ENCODE results near the gene GSTM1.
"Not testable (repeated sequence)": the region's sequence is repeated elsewhere in the genome, so short reads cannot be mapped to it uniquely, and the experiment has no call there.

The GSTM1 gene

DNA sequence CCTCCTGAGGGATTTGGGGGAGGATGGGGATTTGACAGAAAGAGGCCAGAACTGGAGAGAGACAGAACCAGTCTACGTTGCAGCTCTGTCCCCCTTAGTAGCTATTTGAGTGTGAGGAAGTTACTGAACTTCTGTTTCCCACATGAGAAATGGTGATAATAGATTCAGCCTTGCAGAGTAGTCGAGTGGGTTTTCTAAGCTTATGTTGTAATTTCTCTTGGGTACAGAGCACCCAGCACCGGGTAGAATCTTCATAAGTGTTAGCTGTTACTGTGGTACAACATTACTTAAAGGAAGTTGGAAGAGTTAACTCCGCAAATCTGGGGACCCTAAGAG, 27.0 kb upstream of the GSTM1 start:
- not testable (repeated sequence) for FAIRE-seq

DNA sequence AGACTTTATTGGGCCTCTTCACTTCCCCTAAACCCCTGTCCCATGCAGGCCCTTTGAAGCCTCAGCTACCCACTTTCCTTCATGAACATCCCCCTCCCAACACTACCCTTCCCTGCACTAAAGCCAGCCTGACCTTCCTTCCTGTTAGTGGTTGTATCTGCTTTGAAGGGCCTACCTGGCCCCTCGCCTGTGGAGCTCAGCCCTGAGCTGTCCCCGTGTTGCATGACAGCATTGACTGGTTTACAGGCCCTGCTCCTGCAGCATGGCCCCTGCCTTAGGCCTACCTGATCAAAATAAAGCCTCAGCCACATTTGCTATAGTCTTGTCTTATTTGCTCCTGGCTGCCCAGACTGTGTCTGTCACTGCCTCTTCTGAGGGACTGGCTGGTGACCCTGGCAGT, 26.2 kb upstream of the GSTM1 start:
- no peak for FAIRE-seq

DNA sequence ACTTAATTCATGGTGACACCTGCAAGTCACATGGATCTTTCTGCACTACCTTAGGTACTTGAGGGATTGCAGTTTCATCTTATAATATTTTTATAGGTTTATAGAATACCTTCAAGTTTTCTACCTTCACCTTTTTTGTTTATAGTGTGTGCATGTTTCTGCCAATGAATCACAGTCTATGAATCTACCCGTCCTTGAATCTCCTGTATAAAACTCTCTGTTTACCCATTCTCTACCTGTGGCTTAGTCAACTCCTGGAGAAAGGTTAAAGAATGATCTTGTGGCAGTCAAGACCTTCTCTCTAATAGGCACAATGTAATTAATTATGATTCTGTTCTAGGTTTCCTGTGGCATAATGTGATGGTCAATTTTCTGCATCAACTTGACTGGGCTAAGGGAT, 22.9 kb upstream of the GSTM1 start:
- FAIRE-seq = no peak

DNA sequence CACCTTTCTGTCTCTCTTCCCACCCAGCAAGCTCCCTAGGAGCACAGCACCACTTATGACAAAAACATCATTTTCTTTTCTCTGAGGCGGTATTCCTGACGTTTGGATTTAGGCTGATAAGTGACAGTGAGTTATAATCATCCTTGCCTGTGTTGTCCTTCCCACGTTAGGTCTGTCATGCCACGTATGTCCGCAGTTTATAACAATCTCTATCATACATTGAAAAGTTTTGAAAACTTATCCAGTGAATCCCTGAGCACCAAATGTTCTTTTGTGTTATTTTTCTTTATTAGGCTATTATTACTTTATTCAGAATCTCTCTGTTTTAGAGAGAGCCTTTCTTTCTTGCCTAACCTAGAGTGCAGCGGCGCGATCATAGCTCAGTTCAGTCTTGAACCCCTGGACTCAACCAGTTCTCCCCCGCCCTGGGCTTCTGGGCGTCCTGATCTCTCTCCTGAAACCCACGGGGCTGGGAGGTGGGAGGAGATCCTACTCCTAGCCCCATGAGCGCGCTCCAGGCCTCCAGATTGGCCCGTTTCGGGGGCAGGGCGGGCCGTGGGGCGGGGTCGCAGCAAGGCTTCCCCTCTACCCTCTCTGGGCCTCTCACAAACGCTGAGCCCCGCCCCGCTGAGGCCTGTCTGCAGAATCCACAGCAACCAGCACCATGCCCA, 20.0 kb upstream of the GSTM1 start, which contains the start of gene GSTM2:
TSS of gene GSTM2 (plus strand) at position 606 of the 671 bp plus-strand sequence. CDS start at position 665, 59 bp downstream.
- no peak for FAIRE-seq

DNA sequence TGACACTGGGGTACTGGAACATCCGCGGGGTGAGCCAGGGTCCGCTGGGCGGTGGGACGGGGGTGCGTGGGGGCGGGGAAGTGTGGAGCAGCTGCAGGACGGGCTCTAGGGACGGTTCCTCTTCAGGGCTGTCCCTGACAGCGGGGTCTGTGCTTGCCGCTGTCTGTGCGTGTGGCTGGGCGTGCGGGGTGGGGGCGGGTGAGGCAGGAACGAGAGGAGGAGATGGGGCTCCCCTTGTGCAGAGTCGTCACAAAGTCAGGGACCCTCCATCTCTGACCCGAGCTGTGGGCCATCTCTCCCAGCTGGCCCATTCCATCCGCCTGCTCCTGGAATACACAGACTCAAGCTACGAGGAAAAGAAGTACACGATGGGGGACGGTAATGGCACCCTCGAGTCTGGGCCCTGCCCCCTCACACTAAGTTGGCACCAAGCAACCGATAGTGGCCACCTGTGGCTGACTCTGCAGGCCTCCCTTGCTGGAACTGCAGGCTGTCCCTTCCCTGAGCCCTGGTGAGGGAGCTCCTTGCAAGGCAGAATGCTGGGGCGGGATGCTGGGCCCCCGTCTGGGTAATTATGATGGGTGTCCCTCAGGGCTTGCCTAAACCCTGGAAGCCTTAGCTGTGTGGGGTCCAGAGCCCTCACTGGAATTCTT, 19.4 kb upstream of the GSTM1 start:
- no peak for FAIRE-seq

DNA sequence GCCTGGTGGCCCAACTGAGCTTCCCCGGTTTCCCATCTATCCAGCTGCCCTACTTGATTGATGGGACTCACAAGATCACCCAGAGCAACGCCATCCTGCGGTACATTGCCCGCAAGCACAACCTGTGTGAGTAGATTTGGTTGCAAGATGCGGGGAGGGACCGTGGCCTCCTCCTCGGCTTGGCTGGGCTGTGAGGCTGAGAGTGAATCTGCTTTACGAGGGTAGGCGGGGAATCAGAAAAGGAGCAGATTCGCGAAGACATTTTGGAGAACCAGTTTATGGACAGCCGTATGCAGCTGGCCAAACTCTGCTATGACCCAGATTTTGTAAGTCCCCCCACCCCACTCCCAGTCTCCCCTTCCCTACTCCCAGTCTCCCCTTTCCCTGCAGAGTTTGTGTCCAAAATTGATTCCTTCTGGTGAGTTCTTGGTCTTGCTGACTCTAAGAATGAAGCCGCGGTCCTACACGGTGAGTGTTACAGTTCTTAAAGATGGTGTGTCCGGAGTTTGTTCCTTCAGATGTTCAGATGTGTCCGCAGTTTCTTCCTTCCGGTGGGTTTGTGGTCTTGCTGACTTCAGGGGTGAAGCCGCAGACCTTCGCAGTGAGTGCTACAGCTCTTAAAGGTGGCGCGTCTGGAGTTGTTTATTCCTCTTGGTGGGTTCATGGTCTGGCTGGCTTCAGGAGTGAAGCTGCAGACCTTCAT, 18.2 kb upstream of the GSTM1 start:
- no peak for FAIRE-seq

DNA sequence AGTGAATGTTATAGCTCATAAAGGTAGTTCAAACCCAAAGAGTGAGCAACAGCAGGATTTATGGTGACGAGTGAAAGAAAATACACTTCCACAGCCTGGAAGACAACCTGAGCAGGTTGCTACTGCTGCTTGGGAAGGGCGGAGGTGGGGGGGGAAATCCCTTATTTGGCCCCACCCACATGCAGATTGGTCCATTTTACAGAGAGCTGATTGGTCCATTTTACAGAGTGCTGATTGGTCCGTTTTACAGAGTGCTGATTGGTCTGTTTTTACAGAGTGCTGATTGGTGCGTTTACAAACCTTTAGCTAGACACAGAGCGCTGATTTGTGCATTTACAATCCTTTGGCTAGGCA, 17.7 kb upstream of the GSTM1 start:
- not testable (repeated sequence) for FAIRE-seq

DNA sequence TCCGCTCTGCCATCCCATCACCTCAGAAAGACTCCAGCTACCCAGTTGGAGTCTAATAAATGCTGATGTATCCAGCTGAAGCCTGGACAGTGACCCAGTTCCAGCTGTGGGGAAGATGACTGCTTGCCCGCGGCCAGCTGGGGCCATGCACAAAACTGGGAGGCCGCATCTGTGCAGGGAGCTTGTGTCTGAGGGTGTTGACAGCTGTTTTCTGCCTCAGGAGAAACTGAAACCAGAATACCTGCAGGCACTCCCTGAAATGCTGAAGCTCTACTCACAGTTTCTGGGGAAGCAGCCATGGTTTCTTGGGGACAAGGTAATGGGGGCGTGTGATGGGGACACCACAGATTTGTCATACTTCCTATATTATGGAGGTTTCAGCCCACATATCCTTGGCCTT, 16.6 kb upstream of the GSTM1 start:
- FAIRE-seq = no peak

DNA sequence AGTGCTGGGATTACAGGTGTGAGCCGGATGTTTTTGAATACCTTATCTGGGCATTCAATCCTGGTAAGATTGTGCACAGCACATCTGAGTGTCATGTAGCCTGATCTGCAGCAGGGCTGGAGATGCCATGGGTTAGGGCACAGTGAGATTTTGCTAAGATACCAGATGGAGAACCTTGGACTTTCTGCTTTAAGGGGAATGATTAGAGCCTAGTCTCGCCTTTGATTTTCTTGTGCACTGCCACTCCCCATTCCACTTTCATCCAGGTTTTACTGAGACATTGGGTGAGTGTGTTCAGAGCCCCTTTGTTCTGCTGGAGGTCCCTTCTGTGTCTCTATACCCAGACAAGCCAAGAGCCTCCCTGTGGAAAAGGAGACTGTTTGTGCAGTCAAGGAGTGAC, 13.8 kb upstream of the GSTM1 start:
- not testable (repeated sequence) for FAIRE-seq

DNA sequence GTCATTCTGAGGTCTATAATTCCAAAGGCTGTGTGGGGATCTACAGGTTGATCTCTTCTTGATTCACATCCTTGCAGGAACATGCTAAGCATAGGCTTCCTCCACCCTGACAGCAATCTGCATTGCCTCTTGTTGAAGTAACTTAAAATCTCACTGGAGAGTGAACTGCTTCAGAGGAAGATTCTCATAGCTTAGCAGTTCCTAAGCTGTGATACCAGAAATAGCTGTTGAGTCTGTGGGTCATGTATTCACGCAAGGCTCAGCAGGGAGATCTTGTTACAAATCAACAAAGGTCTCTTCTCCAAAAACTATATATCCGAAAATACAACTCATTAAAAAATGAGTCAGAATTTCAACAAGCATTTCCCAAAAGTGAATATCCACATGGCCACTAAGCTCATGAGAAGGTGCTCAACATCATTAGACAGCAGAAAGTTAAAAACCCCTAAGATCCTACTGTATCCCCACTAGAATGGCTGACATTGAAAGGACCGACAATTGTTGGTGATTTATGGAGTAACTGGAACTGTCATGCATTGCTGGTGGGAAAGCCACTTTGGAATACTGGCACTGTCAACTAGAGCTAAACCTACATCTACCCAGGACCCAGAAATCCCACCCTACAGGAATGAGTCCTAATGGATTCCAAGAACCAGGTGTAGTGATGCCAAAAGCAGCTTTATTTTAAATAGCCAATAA, 10.8 kb upstream of the GSTM1 start:
- FAIRE-seq = not testable (repeated sequence)

DNA sequence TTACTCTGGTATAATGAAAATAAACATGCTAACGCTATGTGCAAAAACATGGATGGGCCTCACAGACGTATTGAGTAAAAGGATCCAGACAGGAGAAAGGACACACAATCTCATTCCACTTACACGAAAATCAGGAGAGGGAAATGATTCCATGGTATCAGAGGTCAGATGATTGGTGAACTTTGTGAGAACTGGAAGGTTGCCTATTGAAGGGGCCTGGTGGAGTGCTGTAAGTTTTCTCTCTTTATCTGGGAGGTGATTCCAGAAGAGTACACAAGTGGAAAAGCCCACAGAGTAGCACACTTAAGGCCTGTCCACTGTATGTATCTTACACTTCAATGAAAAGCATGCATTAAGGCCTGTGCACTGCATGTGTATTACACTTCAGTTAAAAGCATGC, 10.2 kb upstream of the GSTM1 start:
- FAIRE-seq = no peak

DNA sequence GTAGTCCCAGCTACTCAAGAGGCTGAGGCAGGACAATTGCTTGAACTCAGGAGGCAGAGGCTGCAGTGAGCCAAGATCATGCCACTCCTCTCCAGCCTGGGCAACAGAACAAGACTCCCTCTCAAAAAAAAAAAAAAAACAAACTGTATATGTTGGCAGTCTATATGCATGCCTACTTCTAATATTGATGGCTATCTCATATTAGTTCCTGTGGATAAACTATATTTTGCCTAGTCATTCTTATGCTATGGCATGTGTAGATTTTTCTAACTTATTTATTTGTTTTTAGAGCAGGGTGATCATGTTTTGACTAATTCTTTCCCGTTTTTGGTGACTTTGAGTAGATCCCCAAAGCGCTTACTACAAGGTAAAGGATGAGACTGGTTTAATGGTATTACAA, 9.0 kb upstream of the GSTM1 start:
- not testable (repeated sequence) for FAIRE-seq

DNA sequence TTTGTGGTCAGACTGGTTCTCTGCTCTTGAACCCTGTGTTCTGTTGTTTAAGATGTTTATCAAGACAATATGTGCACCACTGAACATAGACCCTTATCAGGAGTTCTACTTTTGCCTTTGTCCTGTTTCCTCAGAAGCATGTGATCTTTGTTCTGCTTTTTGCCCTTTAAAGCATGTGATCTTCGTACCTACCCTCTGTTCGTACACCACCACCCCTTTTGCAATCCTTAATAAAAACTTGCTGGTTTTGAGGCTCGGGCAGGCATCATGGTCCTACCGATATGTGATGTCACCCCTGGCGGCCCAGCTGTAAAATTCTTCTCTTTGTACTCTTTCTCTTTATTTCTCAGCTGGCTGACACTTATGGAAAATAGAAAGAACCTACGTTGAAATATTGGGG, 2.8 kb upstream of the GSTM1 start:
- not testable (repeated sequence) for FAIRE-seq

DNA sequence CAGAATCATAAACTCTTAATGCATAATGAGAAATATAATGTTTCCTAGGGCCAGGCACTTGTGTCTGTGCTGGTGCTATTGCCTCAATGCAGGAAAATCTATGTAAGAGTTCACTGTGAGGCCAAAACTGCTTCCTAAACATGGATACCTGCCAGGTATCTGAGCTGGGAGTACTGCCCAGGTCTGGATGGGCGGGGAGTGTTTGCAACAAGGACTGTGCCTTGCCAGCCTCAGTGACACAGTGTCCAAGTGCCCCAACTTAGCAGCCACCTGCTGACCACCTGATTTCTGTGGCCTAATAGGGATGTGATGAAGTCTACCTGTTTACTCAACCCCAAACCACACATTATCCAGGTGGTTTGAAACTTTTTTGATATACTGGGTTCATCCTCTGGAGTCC, 2.2 kb upstream of the GSTM1 start:
- FAIRE-seq = not testable (repeated sequence)

DNA sequence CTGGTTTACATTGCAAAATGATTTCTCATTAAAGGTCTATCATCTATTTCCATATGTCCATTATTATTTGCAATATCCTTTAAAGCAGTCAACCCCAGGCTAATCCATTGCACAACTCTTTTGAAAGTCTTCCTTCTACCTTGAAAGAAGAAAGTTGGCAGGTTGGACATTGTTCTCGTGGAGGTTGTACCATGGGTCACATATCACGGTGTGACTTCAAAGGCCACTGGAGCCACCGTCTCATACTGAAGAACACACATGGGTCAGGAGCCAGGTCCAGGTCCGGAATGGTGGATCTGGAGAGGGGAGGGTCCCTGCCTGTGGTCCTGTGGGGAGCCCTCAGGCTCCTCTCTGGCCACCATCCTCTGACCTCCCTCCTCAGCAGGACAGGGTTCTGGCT, 1.7 kb upstream of the GSTM1 start:
- FAIRE-seq = not testable (repeated sequence)

DNA sequence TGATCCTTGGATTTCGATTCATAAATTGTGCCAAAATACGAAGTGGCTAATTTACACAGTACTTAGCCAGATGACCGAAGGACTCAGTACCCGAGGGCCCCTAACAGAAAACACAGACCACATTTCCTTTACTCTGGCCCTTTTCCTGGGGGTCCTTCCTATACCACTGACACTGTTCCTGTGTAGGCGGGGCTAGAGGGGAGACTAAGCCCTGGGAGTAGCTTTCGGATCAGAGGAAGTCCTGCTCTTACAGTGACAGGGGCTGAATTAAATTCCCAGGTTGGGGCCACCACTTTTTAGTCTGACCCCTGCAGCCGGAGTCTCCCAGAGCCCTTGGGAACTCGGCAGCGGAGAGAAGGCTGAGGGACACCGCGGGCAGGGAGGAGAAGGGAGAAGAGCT, 508 bp upstream of the GSTM1 start:
- not testable (repeated sequence) for FAIRE-seq

DNA sequence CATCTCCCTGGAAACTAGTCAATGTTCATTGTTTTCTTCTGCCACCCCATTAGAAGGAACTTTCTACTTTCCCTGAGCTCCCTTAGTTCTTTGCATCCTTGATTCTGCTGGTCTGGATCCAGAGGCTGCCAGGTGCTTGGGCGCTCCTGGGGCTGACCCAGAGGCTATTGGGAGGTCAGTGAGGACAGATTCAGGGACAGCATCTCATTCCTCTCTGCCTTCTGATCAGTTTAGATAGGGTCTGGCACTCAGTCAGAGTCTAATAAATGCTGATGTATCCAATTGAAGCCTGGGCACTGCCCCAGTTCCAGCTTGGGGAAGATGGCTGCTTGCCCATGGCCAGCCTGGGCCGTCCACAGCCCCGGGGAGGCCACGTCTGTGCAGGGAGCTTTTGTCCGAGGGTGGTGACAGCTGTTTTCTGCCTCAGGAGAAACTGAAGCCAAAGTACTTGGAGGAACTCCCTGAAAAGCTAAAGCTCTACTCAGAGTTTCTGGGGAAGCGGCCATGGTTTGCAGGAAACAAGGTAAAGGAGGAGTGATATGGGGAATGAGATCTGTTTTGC, 2.3 kb downstream of the GSTM1 start:
- FAIRE-seq = no peak

DNA sequence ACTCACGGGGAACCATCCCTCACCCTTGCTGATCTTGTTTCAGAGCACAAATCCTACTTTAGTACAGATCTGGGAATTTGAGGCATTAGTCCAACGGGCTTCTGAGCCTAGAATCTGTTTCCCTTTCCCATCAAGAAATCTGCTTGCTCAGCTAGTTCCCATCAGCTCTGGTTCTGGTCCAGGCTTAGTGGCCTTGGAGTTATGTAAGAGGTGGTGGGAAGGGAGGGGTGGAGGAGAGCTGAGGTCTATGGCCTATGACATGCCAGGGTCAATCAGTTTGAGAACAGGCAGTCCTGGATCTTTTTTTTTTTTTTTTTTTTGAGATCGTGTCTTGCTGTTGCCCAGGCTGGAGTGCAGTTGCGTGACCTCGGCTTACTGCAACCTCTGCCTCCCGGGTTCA, 4.1 kb downstream of the GSTM1 start:
- no peak for FAIRE-seq

DNA sequence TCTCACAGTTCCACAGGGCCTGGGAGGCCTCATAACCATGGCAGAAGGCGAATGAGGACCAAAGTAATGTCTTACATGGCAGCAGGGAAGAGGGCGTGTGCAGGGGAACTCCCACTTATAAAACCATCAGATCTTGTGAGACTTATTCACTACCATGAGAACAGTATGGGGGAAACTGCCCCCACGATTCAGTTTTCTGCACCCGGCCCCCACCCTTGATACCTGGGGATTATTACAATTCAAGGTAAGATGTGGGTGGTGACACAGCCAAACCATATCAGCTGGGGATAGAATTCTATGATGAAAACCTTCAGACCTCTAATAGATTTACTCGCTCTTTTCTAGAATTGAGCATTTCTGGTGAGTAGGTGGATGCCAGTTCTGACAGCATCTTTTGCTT, 6.8 kb downstream of the GSTM1 start:
- FAIRE-seq = not testable (repeated sequence)

DNA sequence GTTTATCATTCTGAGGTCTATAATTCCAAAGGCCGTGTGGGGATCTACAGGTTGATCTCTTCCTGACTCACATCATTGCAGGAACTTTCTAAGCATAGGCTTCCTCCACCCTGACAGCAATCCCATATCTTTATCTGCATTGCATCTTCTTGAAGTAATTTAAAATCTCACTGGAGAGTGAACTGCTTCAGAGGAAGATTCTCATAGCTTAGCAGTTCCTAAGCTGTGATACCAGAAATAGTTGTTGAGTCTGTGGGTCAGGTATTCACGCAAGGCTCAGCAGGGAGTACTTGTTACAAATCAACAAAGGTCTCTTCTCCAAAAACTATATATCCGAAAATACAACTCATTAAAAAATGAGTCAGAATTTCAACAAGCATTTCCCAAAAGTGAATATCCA, 7.5 kb downstream of the GSTM1 start:
- not testable (repeated sequence) for FAIRE-seq

DNA sequence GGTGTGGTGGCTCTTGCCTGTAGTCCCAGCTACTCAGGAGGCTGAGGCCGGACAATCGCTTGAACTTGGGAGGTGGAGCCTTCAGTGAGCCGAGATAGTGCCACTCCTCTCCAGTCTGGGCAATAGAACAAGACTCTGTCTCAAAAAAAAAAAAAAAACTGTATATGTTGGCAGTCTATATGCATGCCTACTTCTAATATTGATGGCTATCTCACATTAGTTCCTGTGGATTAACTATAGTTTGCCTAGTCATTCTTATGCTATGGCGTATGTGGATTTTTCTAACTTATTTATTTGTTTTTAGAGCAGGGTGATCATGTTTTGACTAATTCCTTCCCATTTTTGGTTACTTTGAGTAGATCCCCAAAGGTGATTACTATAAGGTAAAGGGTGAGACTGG, 9.4 kb downstream of the GSTM1 start:
- no peak for FAIRE-seq

DNA sequence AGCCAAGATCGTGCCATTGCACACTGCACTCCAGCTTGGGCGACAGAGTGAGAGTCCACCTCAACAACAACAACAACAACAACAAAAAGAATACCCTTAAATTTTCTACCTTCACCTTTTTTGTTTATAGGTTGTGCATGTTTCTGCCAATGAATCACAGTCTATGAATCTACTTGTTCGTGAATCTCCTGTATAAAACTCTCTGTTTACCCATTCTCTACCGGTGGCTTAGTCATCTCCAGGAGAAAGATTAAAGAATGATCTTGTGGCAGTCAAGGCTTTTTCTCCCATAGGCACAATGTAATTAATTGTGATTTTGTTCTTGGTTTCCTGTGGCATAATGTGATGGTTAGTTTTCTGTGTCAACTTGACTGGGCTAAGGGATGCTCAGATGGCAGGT, 10.2 kb downstream of the GSTM1 start:
- not testable (repeated sequence) for FAIRE-seq

DNA sequence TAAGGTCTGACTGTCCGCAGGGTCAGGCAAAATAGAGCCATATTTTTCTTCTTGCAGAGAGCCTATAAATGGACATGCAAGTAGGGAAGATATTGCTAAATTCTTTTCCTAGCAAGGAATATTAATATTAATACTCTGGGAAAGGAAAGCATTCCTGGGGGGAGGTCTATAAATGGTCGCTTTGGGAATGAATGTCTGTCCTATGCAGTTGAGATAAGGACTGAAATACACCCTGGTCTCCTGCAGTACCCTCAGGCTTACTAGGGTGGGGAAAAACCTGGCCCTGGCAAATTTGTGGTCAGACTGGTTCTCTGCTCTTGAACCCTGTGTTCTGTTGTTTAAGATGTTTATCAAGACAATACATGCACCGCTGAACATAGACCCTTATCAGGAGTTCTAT, 15.3 kb downstream of the GSTM1 start:
- FAIRE-seq = not testable (repeated sequence)

Data from A204.1 (cell line).